GM12801 (cell line): ENCODE results near the gene ATF6.

Experiments used
- TF ChIP-seq, protein P1 (sequence below): IDR thresholded peaks from one replicate; pipeline ENCODE4 v1.5.1; 2011; ENCODE audit warnings: control low read depth; ENCODE audit not compliant: insufficient read length; ENCODE audit errors: extremely low read depth

Gene ATF6

DNA sequence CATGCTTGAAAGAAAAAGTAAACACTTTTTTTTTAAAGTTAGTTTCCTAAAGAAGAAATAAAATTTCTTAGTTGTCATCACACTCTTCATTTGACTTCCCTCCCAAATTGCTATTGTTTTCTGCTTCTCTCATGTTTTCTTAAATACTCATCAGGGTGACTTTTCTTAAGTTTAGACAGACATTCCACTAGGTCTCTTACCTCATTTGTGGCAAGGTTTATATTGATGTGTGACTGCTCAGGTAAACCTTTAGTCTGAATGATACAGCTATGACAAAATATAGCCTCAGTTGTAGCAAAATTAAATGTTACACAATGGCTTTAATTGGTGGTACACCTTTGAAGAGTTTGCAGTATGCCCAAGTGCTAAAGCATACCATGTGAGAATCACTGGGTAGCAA is 78.6 kb downstream of the ATF6 start:
- TF ChIP-seq, protein P1, sequence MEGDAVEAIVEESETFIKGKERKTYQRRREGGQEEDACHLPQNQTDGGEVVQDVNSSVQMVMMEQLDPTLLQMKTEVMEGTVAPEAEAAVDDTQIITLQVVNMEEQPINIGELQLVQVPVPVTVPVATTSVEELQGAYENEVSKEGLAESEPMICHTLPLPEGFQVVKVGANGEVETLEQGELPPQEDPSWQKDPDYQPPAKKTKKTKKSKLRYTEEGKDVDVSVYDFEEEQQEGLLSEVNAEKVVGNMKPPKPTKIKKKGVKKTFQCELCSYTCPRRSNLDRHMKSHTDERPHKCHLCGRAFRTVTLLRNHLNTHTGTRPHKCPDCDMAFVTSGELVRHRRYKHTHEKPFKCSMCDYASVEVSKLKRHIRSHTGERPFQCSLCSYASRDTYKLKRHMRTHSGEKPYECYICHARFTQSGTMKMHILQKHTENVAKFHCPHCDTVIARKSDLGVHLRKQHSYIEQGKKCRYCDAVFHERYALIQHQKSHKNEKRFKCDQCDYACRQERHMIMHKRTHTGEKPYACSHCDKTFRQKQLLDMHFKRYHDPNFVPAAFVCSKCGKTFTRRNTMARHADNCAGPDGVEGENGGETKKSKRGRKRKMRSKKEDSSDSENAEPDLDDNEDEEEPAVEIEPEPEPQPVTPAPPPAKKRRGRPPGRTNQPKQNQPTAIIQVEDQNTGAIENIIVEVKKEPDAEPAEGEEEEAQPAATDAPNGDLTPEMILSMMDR, result no peak

DNA sequence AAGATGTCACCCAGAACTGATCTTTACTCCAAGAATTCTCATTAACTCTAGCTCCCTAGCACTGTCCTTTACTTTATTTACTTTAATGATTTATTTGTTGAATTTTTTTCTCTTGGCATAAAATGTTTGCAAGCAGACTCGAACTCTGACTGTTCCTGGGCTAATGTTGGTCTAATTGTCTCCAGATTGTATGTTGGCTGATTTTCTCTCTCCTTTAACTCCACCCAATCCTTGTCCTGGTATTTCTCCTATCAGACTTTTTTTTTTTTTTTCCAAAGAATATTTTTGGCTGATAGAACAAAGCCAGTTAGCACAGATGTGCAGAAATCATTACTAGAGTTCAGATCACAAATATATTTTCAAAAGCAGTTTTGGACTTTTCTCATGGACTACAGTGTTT is 82.6 kb downstream of the ATF6 start:
- TF ChIP-seq, protein P1, result no peak

DNA sequence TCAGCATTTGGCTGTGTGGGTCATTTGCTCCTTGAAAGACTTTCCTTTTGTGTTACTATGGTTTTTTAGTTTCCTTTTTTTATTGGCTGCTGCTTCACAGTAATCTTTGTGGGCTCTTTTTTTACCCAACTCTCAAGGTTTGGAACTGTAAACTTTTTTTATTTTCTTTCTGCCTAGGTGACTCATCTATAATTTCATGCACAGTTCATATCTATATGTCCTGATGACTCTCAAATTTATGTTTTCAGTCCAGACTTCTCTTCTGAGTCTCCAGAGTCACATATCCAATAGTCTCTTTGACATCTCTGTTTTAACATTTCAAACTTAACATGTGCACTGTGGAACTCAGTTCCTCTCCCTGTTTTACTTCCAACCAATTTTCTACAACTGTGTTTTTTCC is 83.4 kb downstream of the ATF6 start:
- TF ChIP-seq, protein P1, result no peak

DNA sequence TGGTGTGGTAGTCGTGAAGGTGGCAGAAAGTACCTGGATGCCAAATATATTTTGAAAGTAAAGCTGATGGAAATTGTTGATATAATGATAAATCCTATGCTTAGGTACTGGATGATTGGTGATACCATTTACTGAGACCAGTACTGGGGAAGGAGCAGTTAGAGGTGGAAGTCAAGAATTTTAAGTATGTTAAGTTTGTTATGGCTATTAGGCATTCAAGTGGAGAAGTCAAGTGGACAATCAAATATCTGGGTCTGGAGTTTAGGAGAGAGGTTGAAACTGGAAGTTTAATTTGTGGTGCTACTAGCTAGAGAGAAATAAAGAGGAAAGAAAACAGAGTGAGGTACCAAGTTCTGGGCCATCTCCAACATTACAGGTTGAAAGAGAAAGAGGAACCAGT is 89.1 kb downstream of the ATF6 start:
- TF ChIP-seq, protein P1, result no peak

DNA sequence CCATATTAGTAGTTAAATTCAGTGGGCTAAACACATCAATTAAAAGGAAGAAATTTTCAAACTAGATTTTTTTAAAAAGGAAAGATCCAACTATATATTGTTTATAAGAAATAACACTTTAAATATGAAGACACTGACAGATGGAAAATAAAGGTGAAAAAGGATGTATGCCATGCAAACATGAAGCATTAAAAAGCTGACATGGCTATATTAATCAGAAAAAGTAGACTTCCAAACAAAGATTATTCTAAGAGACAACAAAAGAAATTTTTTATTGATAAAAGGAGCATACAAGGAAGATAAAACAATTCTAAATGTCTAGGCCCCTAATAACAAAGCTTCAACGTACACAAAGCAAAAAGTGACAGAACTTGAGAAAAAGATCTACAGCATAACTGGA is 92.2 kb downstream of the ATF6 start:
- TF ChIP-seq, protein P1, result no peak

DNA sequence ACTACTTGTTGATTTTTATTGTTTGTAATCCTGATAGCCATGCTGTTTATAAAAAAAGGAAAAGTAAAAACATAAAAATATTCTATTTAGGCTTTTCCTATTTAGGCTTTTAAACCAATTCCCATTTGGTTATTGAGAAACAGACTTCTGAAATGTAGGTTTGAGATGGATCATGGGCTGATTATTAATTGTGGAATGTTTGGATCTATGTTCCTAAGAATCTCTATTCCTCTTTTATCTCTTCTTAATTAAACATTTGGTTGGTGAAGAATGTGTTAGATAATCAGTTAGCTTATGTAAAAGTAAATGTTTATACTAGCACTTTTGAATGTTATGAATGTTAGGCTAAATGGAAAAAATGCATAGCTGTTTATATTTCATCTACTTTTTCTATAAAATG is 97.4 kb downstream of the ATF6 start:
- TF ChIP-seq, protein P1, result no peak

DNA sequence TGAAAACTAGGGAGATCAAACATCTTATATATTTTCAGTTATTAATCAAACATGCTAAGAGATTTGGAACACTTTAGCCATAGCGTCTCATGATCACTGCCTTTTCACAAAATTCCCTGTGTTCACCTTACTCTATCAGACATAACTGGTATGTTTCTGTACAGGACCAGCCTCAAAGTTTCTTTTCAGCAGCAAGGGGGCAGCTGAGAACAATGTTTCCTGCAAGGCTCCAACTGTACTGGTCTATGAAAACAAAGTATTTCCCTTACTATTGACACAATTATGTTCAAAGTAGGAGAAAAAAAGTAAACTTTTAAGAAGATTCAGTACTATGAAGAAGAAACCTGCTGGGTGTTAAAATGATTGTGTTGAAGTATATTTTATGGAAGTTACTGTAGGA is 98.5 kb downstream of the ATF6 start:
- TF ChIP-seq, protein P1, result no peak

DNA sequence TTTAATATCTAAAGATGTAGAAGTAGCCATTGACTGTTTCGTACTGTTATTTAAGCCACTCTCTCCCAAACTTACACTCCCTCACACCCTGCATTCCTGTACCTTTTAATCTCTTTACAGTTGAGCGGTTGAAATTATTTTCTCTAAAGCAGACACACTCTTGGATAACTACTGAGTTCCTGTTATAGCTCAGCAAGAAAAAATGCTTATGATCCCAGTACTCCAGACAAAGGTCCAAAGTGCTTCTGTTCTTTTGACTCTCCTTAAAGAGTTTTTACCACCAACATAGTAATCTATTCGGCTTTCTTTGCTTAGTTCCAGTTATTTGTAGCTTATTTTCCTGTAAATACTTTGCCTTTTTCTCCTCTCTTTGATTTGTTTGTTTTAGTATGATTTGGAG is 100.1 kb downstream of the ATF6 start:
- TF ChIP-seq, protein P1, result no peak
